ENCODE measurements around the gene B3GALT6. TPM values are rescaled to one million over a fixed set of nuclear protein-coding genes. Genes with fewer than 3 reads are reported as not detected.

The B3GALT6 gene
- total RNA-seq, 1 experiment from 2014 or later: 24.6 TPM

- ChIA-PET POLR2A (interaction anchor here (0.7 kb wide), 1 partner anchor 112 kb away, joined by 3 read pairs; the partner anchor contains the start of gene AURKAIP1), CTCF (interaction anchor here (0.6 to 1.6 kb wide), 3 partner anchors 28 to 33 kb away, joined by 3 to 7 read pairs (median 3); no protein-coding TSS in a partner anchor)
- DNase-seq (ENCODE audit: unreplicated experiment): no peak
- Mint-ChIP-seq H3K4me1 (ENCODE audit: insufficient read depth, unreplicated experiment) (peaks cover 32% of the 10 kb centered on the region), H3K36me3 (ENCODE audit: insufficient read depth, unreplicated experiment) (peaks cover 68% of the 10 kb centered on the region), H3K4me3 (ENCODE audit: unreplicated experiment) (no peak overlapping the region), H3K27ac (ENCODE audit: low read depth, unreplicated experiment) (no peak overlapping the region), H3K27me3 (ENCODE audit: insufficient read depth, unreplicated experiment) (no peaks in the 10 kb centered on the region), H3K9me3 (ENCODE audit: unreplicated experiment) (no peaks in the 10 kb centered on the region)
- no peak for TF ChIP-seq CTCF (IDR thresholded peaks at IDR 0.05; ENCODE audit: unreplicated experiment)
- intact Hi-C loops (cut with micrococcal nuclease): no loop called here
- no TSS peak for BruUV-seq (replicated peaks)
Measured at GRCh38 chr1:1262758-1263157, 30.7 kb downstream of the B3GALT6 start.

DNA sequence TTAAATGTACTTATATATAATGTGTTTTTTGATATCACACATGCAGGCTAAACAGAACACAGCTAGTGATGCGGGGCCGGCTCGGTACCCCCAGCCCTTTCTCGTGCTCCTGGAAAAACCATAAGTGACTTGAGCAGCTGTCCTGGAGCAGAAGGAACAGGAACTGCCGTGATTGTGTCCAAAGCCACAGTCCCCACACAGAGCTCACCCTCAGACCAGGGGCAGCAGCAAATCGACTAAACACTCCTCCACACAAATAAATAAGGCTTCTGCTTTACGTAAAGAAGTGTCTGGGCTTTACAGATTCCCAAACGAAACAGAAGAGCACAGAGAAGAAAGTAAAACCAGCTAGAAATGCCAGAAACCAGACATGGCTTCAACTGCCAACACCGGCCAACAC is 32.0 kb downstream of the B3GALT6 start:
- H3K36me3 Mint-ChIP-seq (ENCODE audit: insufficient read depth, unreplicated experiment): peaks cover 68% of the 10 kb centered on the region
- DNase-seq (ENCODE audit: unreplicated experiment): no peak
- POLR2A ChIA-PET: interaction anchor here (0.6 to 2.1 kb wide), 2 partner anchors 9 to 11 kb away, joined by 3 to 7 read pairs; partner anchors contain the start of gene UBE2J2
- no TSS peak for BruUV-seq (replicated peaks)
- no peak for TF ChIP-seq CTCF (IDR thresholded peaks at IDR 0.05; ENCODE audit: unreplicated experiment)
- CTCF ChIA-PET: interaction anchor here (0.8 to 1.6 kb wide), 3 partner anchors 27 to 279 kb away, joined by 3 to 7 read pairs (median 3); no protein-coding TSS in a partner anchor
- H3K9me3 Mint-ChIP-seq (ENCODE audit: unreplicated experiment): no peaks in the 10 kb centered on the region
- no peaks in the 10 kb centered on the region for H3K27me3 Mint-ChIP-seq (ENCODE audit: insufficient read depth, unreplicated experiment)
- no peak overlapping the region for H3K4me3 Mint-ChIP-seq (ENCODE audit: unreplicated experiment)
- peaks cover 25% of the 10 kb centered on the region for H3K4me1 Mint-ChIP-seq (ENCODE audit: insufficient read depth, unreplicated experiment)
- intact Hi-C loops (cut with micrococcal nuclease): no loop called here
- H3K27ac Mint-ChIP-seq (ENCODE audit: low read depth, unreplicated experiment): no peak overlapping the region

DNA sequence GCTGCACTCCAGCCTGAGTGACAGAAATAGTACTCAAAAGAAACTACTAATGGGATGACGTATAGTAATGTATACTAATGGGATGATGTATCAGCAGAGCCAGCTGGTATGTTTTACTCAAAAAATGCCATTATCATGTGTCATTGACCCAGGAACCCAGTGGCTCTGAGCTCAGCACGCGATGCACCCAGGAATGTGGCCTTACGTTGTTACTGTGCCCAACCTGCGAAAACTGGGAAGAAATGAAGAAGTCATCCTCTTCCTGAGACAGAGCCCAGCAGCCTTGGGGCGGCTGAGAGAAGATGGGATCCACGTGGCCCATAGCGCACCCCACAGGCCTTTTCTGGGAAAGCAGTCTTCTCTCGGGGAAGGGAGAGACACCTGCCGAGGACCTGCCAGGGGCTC is 32.8 kb downstream of the B3GALT6 start:
- no peak overlapping the region for H3K4me3 Mint-ChIP-seq (ENCODE audit: unreplicated experiment)
- POLR2A ChIA-PET: interaction anchor here (2.1 kb wide), 1 partner anchor 9 kb away, joined by 7 read pairs; the partner anchor contains the start of gene UBE2J2
- TF ChIP-seq CTCF (IDR thresholded peaks at IDR 0.05; ENCODE audit: unreplicated experiment): peak; percentile 46

GRCh38 chr1:1267488-1268283 is 35.6 kb downstream of the B3GALT6 start:
- no TSS peak for BruUV-seq (replicated peaks)
- peaks cover 62% of the 10 kb centered on the region for H3K36me3 Mint-ChIP-seq (ENCODE audit: insufficient read depth, unreplicated experiment)
- H3K4me1 Mint-ChIP-seq (ENCODE audit: insufficient read depth, unreplicated experiment): peaks cover 32% of the 10 kb centered on the region
- CTCF ChIA-PET: no interaction called here
- intact Hi-C loops (cut with micrococcal nuclease): no loop called here
- no peaks in the 10 kb centered on the region for H3K9me3 Mint-ChIP-seq (ENCODE audit: unreplicated experiment)
- no peak overlapping the region for H3K27ac Mint-ChIP-seq (ENCODE audit: low read depth, unreplicated experiment)
- POLR2A ChIA-PET: interaction anchor here (0.6 kb wide), 1 partner anchor 22 kb away, joined by 4 read pairs; no protein-coding TSS in a partner anchor
- H3K4me3 Mint-ChIP-seq (ENCODE audit: unreplicated experiment): no peak overlapping the region
- TF ChIP-seq CTCF (IDR thresholded peaks at IDR 0.05; ENCODE audit: unreplicated experiment): no peak
- DNase-seq (ENCODE audit: unreplicated experiment): no peak
- no peaks in the 10 kb centered on the region for H3K27me3 Mint-ChIP-seq (ENCODE audit: insufficient read depth, unreplicated experiment)

More for the DNA sequence above, 32.8 kb downstream of the B3GALT6 start:
- H3K36me3 Mint-ChIP-seq (ENCODE audit: insufficient read depth, unreplicated experiment): peaks cover 65% of the 10 kb centered on the region
- intact Hi-C loops (cut with micrococcal nuclease): no loop called here
- H3K9me3 Mint-ChIP-seq (ENCODE audit: unreplicated experiment): no peaks in the 10 kb centered on the region
- peak; percentile 78 for DNase-seq (ENCODE audit: unreplicated experiment)
- H3K27ac Mint-ChIP-seq (ENCODE audit: low read depth, unreplicated experiment): peak overlapping the region; percentile 51
- no TSS peak for BruUV-seq (replicated peaks)
- CTCF ChIA-PET: interaction anchor here (0.6 to 1.3 kb wide), 3 partner anchors 167 to 284 kb away, joined by 3 read pairs; no protein-coding TSS in a partner anchor
- no peaks in the 10 kb centered on the region for H3K27me3 Mint-ChIP-seq (ENCODE audit: insufficient read depth, unreplicated experiment)
- peaks cover 19% of the 10 kb centered on the region for H3K4me1 Mint-ChIP-seq (ENCODE audit: insufficient read depth, unreplicated experiment)
